GM10248 (cell line): ENCODE measurements around the gene CFAP20DC.

Experiments used
- CTCF ChIA-PET: fragments of 300-600 bp; sonication (Branson Sonifier 250); formaldehyde crosslinking; extraction: SDS; loops from one replicate; lab custom pipeline; 2021; ENCODE audit warnings: antibody characterized with exemption; lab: Yijun Ruan, JAX
- POLR2A ChIA-PET: fragments of 350-650 bp; sonication (Branson Sonifier 250); formaldehyde crosslinking; extraction: SDS; loops from one replicate; lab custom pipeline; 2020; ENCODE audit warnings: antibody characterized with exemption; lab: Yijun Ruan, JAX
- DNase-seq: peaks from one replicate; pipeline ENCODE4 v3.0.0; 2012; ENCODE audit errors: extremely low spot score
- CTCF ChIP-seq: IDR thresholded peaks from 2 replicates; pipeline ENCODE4 v1.5.1; 2012; ENCODE audit warnings: mild to moderate bottlenecking, low read depth; ENCODE audit errors: extremely low read depth, missing control alignments, control extremely low read depth

CFAP20DC gene

GRCh38 chr3:58839187-58839586, 210.6 kb downstream of the CFAP20DC start:
- CTCF ChIA-PET: interaction anchor here (0.9 to 1.6 kb wide), 3 partner anchors 9 to 213 kb away, joined by 3 to 5 read pairs (median 3); no protein-coding TSS in a partner anchor
- DNase-seq: no peak
- POLR2A ChIA-PET: no interaction called here
- no peak for TF ChIP-seq CTCF

- no peak for TF ChIP-seq CTCF
- ChIA-PET POLR2A (no interaction called here), CTCF (interaction anchor here (1.6 to 3.5 kb wide), 2 partner anchors 11 to 14 kb away, joined by 5 to 20 read pairs; no protein-coding TSS in a partner anchor)
- no peak for DNase-seq
Observed at GRCh38 chr3:58837856-58838255, 212.0 kb downstream of the CFAP20DC start.

- ChIA-PET POLR2A (no interaction called here), CTCF (interaction anchor here (1.6 to 3.5 kb wide), 2 partner anchors 11 to 13 kb away, joined by 5 to 20 read pairs; no protein-coding TSS in a partner anchor)
- TF ChIP-seq CTCF: no peak
- DNase-seq: no peak
Observed at GRCh38 chr3:58837141-58837843, 212.5 kb downstream of the CFAP20DC start.

- CTCF ChIA-PET: interaction anchor here (3.5 kb wide), 1 partner anchor 11 kb away, joined by 20 read pairs; no protein-coding TSS in a partner anchor
Observed at GRCh38 chr3:58835086-58835485, 214.7 kb downstream of the CFAP20DC start.

GRCh38 chr3:58833491-58833890, 216.3 kb downstream of the CFAP20DC start:
- CTCF ChIA-PET: interaction anchor here (1.1 kb wide), 1 partner anchor 9 kb away, joined by 3 read pairs; no protein-coding TSS in a partner anchor
- DNase-seq: no peak
- POLR2A ChIA-PET: no interaction called here

More at GRCh38 chr3:58835086-58835485, 214.7 kb downstream of the CFAP20DC start:
- POLR2A ChIA-PET: no interaction called here
- no peak for TF ChIP-seq CTCF
- DNase-seq: no peak

GRCh38 chr3:58829321-58830000, 220.4 kb downstream of the CFAP20DC start:
- DNase-seq: no peak
- CTCF ChIA-PET: interaction anchor here (1.0 kb wide), 1 partner anchor 11 kb away, joined by 3 read pairs; no protein-coding TSS in a partner anchor
- TF ChIP-seq CTCF: no peak
- POLR2A ChIA-PET: no interaction called here

More at GRCh38 chr3:58833491-58833890, 216.3 kb downstream of the CFAP20DC start:
- no peak for TF ChIP-seq CTCF
